GM21367 (cell line): ENCODE data around the gene GABRD.

Experiments used
- ATAC-seq: cut with Tn5 transposase; IDR thresholded peaks from one replicate; pipeline ENCODE4 v1.9.1; 2021; ENCODE audit not compliant: unreplicated experiment

Gene GABRD

DNA sequence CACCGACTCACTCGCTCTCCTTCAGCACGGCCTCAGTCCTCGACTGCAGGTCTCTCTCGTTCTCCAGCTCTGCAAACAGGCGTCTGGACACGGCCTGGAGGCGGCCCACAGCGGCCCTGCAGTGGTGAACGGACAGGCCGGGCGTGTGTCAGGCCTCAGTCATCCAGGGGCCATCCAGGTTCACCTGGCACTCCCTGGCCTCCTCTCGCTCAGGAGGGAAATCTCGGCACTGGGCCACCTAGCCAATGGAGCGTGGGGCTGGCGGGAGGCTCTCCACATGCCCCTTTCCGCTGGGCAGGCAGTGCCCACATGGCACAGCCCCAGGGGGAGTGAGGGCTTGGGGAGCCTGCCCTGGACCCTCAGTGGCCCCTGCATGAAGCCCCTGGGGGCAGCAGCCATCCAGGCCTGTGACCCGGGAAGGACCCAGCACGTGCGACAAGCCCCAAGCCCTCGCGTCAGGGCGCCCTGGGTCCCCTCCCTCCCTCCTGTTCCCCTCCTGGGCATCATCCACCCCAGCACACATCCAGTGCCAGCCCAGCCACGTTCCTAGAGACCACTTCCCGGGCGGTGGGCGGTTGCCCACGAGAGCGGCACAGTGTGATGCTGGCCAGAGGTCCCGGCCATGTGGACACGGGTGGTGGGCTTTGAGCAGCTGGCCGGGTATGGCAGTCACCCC, 33.6 kb upstream of the GABRD start:
- no peak for ATAC-seq

DNA sequence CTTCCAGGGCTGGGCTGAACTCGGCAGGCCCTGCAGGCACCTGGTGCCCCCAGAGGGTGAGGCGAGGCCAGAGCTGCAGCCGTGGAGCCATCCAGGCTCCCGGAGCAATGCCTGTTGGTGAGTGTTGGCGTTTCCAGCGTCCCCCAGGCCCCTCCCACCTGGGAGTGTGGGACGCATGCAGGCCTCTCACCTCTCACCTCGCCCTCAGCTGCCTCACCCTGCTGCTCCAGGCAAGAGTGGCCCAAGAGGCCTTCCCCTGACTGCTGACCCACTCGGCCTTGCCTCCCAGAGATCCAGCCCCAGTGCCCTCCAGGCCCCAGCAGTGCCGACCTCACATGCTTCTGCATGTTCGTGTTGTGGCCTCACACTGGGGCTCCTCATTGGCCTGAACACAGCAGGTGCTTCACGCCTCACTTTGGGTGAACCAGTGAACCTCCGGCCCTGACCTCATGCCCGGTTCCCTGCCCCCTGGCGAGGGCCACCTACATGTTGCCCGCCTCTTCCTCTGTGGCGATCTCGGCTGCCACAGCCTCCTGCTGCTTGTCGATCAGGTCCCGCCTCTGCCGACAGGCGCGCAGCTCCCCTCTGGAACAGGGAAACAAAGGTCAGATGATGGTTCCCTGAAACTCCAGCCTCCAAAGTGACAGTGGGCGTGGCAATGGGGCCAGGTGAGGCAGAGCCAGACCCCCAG, 32.5 kb upstream of the GABRD start:
- no peak for ATAC-seq

DNA sequence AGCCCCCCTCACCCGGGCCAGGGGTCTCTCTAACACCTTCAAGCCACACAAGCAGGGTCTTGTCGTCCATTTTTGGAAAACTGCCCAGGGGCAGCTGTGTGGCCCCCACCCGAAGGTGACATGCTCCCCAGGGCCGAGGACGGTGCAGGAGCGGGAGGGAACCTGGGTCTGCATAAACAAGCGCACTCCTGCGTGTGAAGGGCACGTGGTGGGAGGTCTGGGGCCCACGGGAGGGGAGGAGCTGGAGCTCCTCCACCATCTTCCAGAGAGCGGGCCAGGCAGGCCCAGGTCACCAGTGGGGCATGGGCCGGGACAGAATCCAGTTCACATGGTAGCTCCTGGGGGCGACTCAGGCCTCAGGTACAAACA, 32.0 kb upstream of the GABRD start:
- no peak for ATAC-seq

GRCh38 chr1:1988061-1988945, 30.8 kb upstream of the GABRD start:
- no peak for ATAC-seq

DNA sequence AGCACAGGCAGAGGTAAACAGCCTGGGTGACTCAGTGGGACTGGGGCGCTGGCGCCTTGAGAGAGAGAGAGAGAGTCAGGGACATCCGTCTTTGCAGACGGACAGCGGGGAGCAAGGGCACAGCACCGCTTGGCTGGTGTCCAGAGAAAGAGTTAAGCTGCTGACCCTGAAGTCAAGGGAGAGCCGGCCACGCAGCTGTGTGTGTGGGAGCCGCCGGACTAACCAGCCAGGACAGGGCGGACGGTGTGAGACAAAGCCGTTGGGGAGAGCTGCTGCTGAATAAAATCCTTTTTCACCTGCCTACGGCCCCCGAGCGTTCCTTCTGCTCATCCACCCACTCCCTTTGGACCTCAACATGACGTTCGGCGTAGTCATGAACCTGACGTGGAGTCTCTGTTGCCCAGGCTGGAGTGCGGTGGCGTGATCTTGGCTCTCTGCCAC, 30.0 kb upstream of the GABRD start:
- ATAC-seq = no peak

GRCh38 chr1:1989789-1990188, 29.4 kb upstream of the GABRD start:
- no peak for ATAC-seq

DNA sequence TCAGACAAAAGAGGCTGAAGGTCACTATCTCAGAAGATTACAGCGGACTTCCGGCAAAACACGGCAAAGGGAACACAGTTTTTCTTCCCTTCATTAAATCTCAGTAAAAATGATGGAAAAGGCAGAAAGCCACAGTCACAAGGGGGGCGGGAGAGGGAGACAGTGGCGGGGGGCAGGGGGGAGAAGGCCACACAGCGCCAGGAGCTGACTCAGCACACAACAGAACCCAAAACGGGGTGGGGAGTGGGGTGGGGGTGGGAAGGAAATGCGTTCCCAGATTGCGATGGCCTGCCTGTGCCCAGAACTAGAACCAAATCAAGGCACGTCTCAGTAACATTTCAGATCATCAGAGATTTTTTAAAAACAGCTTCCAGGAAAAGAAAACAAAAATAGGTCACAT, 28.9 kb upstream of the GABRD start:
- ATAC-seq = no peak

GRCh38 chr1:1994536-1994935, 24.6 kb upstream of the GABRD start:
- no peak for ATAC-seq

- ATAC-seq = no peak
Measured at GRCh38 chr1:1996207-1996651, 22.9 kb upstream of the GABRD start.

DNA sequence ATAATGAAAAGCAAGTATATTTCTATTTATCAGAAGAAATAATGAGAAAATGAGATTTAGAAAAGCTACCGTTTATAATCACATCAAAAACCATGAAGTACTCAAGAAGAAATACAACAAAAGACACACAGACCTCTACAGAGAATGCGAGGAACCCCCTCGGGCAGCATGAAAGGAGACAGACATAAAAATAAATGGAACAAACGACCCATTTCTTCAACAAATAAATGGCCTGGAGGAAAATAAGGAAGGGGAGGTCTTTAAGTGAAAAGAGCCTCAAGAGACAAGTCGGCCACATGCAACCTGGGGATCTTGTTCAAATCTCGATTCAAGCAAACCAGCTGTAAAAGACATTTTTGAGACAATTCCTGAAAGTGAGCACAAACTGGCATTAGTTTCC, 21.6 kb upstream of the GABRD start:
- ATAC-seq = no peak

GRCh38 chr1:2000432-2000831, 18.7 kb upstream of the GABRD start:
- ATAC-seq = no peak

GRCh38 chr1:2000850-2001249, 18.3 kb upstream of the GABRD start:
- ATAC-seq = no peak

GRCh38 chr1:2001773-2002411, 17.3 kb upstream of the GABRD start:
- no peak for ATAC-seq

DNA sequence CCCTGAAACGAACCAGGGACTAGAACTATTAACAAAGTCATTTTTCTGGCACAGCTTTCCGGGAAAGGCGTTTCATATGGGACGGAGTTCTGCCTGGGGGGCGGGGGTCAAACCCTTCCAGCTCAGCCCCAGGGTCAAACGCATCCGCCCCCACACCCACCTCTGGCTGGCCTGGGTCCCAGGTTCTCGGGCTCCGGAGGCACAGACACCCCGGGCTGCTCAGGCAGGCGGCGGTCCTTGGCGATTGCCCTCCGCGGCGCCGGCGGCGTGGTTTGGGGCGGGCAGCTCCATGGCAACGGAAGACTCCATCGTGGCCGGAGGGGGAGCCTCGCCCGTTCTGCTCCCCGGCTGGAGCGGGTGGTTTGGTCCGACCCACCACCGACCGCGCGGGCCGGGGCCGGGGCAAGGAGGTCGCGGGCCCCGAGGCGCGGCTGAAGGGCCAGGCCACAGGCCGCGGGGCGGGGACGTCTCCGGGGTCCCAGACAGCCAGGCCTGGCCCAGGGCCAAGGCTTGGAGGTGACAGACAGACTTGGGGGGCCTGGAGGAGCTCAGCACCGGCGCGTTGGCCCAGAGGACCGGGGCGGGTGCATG, 15.5 kb upstream of the GABRD start, which contains the start of gene CFAP74:
Gene CFAP74, minus strand, starts transcription at position 246 of the 591 bp plus-strand sequence. CDS start 12,830 bp downstream, outside the sequence.
- no peak for ATAC-seq

DNA sequence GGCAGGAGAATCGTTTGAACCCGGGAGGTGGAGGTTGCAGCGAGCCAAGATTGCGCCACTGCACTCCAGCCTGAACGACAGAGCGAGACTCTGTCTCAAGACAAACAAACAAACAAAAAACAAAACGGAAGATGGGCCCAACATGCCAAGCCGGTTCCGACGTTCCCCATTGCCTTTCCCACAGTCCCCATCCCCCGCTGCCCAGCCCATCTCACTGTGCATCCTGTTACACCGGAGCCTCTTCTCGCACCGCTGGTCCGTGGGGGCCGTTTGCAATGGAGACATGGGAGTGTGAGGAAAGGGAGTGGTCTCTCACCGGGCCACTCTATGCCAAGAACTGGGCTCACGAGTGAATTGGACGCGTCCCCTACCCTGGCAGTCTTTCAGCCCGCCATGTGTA, 14.3 kb upstream of the GABRD start:
- ATAC-seq = no peak

GRCh38 chr1:2009101-2010053, 9.8 kb upstream of the GABRD start:
- ATAC-seq = no peak

DNA sequence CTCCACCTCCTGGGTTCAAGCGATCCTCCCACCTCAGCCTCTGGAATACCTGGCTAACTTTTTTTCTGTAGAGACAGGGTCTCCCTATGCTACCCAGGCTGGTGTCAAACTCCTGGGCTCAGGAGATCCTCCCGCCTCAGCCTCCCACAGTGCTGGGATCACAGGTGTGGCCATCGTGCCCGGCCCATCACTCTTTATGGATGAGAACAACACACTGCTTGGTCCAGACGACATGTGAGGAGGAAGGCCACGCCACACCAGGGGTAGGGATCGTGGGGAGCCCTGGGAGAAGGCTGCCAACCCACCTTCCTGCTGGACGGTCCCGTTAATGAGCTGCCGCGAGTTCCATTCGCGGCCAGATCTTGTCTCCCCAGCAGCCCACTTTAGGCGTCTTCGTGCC, 5.0 kb upstream of the GABRD start:
- no peak for ATAC-seq

- ATAC-seq = no peak
Measured at GRCh38 chr1:2014741-2015735, 4.1 kb upstream of the GABRD start.
